ENCODE results near the gene PDE1A. TPM values are rescaled to one million over a fixed set of nuclear protein-coding genes. Genes with fewer than 3 reads are reported as not detected.
"Not testable (repeated sequence)": the region's sequence is repeated elsewhere in the genome, so short reads cannot be mapped to it uniquely, and the experiment has no call there.

Gene PDE1A
- total RNA-seq, 1 donor from 2014 or later: not detected

DNA sequence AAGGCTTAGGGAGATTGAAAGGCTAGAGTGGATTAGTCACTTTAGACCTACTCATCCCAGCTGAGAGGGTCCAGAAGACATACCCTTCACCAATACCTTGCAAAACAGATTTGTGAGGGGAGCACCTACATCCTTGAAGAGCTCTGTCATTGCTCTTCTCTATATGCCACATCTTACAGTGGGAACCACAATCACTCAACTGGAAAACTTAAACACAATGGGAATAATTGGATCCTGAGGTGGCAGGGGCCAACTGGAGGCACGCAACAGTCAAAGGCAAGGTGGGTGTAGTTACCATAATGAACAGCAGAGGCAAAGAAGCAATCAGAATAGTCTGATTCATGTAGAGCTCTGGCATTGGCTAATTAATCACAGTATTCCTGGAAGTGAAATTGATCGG is 35.4 kb downstream of the PDE1A start:
- H3K4me3 ChIP-seq (ENCODE audit: low read depth, low read length): no peak overlapping the region
- no peak for DNase-seq (ENCODE audit: low read depth)
- TF ChIP-seq, protein P1, sequence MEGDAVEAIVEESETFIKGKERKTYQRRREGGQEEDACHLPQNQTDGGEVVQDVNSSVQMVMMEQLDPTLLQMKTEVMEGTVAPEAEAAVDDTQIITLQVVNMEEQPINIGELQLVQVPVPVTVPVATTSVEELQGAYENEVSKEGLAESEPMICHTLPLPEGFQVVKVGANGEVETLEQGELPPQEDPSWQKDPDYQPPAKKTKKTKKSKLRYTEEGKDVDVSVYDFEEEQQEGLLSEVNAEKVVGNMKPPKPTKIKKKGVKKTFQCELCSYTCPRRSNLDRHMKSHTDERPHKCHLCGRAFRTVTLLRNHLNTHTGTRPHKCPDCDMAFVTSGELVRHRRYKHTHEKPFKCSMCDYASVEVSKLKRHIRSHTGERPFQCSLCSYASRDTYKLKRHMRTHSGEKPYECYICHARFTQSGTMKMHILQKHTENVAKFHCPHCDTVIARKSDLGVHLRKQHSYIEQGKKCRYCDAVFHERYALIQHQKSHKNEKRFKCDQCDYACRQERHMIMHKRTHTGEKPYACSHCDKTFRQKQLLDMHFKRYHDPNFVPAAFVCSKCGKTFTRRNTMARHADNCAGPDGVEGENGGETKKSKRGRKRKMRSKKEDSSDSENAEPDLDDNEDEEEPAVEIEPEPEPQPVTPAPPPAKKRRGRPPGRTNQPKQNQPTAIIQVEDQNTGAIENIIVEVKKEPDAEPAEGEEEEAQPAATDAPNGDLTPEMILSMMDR (conservative IDR thresholded peaks at IDR 0.05; ENCODE audit: low read depth, low read length): peak; percentile 9

- DNase-seq (ENCODE audit: low read depth): not testable (repeated sequence)
Measured at GRCh38 chr2:182386267-182386880, 40.5 kb downstream of the PDE1A start.

DNA sequence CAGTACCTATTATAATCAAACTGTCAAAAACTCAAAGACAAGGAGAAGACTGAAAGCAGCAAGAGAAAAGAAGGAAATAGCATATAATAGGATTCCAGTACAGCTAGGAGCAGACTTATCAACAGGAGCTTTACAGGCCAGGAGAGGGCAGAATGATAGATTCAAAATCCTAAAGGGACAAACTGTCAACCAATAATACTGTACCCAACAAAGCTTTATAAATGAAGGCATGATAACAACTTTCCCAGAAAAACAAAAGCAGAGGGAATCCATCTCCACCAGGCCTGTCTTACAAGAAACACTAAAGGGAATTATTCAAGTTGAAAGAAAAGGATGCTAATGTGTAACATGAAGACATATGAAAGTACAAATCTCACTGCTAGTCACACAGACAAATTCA is 42.0 kb downstream of the PDE1A start:
- DNase-seq (ENCODE audit: low read depth): no peak
- TF ChIP-seq, protein P1 (conservative IDR thresholded peaks at IDR 0.05; ENCODE audit: low read depth, low read length): no peak
- no peak overlapping the region for H3K4me3 ChIP-seq (ENCODE audit: low read depth, low read length)

More at GRCh38 chr2:182386267-182386880, 40.5 kb downstream of the PDE1A start:
- H3K4me3 ChIP-seq (ENCODE audit: low read depth, low read length): not testable (repeated sequence)

DNA sequence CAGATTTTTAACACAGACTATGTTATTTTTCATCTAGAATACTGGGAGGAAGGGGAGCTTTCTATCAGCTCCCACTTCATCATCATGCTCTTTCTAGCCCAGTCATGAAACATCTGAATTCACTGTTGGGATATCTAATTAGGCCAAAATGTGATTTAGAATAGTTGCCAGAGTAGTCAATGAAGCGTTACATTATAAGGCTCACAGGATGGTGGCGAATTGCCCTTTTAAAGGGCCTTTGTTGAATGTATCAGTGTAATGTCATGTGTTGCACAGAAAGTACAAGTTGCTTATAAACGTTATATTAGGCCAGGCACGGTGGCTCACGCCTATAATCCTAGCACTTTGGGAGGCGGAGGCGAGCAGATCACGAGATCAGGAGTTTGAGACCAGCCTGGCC is 45.6 kb downstream of the PDE1A start:
- TF ChIP-seq, protein P1 (conservative IDR thresholded peaks at IDR 0.05; ENCODE audit: low read depth, low read length): no peak
- H3K4me3 ChIP-seq (ENCODE audit: low read depth, low read length): no peak overlapping the region
- no peak for DNase-seq (ENCODE audit: low read depth)

DNA sequence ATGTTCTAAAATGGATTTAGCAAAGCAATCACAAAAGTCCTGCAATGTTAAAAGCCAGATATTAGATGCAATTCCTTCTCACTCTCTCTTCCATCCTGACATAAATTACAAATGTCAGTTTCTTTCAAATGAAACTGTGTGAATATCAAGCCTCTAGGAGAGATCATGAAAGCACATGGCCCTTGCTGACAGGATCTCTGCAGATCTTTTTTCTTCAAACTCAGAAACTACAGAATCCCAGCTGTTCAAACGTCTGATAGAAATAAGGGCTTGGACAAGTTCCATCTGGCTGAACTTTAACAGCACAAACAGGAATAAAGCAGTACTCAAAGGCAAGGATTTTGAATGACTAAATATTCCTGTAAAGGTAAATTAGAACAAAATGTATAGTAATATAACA is 47.6 kb downstream of the PDE1A start:
- no peak for DNase-seq (ENCODE audit: low read depth)
- TF ChIP-seq, protein P1 (conservative IDR thresholded peaks at IDR 0.05; ENCODE audit: low read depth, low read length): no peak
- no peak overlapping the region for H3K4me3 ChIP-seq (ENCODE audit: low read depth, low read length)

- DNase-seq (ENCODE audit: low read depth): no peak
- TF ChIP-seq, protein P1 (conservative IDR thresholded peaks at IDR 0.05; ENCODE audit: low read depth, low read length): no peak
- no peak overlapping the region for H3K4me3 ChIP-seq (ENCODE audit: low read depth, low read length)
Measured at GRCh38 chr2:182378759-182379158, 48.1 kb downstream of the PDE1A start.

GRCh38 chr2:182377467-182377866 is 49.4 kb downstream of the PDE1A start:
- H3K4me3 ChIP-seq (ENCODE audit: low read depth, low read length): no peak overlapping the region
- no peak for DNase-seq (ENCODE audit: low read depth)
- TF ChIP-seq, protein P1 (conservative IDR thresholded peaks at IDR 0.05; ENCODE audit: low read depth, low read length): no peak
